ENCODE results near the gene NDP. TPM values are rescaled to one million over a fixed set of nuclear protein-coding genes. Genes with fewer than 3 reads are reported as not detected.

Gene NDP
- total RNA-seq, 1 donor from 2014 or later = not detected

Other genes with a start within 250 kb of the NDP start
- not detected in 2 replicates for gene MAOB, start 90.9 kb downstream of the NDP start, total RNA-seq